HG02970 (cell line): ENCODE data around the gene CATSPERE.
"Not testable (repeated sequence)": the region's sequence is repeated elsewhere in the genome, so short reads cannot be mapped to it uniquely, and the experiment has no call there.

Experiments
- ATAC-seq: cut with Tn5 transposase; IDR thresholded peaks from one replicate; pipeline ENCODE4 v1.9.1; 2021; ENCODE audit warnings: mild to moderate bottlenecking, moderate library complexity, moderate number of reproducible peaks; ENCODE audit not compliant: unreplicated experiment, low FRiP score

CATSPERE gene

DNA sequence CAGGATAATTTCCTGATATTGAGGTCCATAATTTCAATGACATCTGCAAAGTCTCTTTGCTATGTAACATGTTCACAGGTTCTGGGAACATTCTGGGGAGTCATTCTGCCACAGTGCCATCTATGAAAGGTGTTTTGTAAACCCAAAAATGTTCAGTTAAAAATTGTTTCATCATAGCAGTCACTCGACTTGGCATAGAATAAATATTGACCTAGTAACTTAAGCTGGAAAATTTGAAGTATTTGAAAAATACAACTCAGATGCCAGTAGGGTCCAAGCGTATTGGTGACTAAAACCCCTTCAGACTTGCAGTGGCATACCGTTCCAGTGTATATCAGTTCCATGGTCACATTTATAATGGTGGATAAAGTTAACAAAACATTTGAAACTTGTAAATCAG lies 198.6 kb downstream of the CATSPERE start:
- no peak for ATAC-seq

DNA sequence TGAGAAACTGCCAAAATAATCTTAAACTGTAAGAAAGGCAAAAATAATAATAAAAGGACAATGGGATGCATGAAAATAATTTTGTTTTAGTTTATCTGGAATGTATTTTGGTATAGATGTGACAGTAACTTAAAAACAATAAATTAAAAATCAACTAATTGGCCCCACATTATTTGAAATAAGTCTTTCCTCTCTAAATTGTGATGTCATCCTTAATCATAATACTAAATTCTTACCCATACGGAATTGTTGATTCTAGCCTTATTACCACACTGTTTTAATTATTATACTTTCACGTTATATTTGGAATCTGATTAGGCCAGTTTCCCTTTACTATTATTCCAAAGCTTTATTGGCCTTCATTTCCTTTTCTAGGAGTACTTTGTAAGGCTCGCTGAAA lies 199.5 kb downstream of the CATSPERE start:
- no peak for ATAC-seq

DNA sequence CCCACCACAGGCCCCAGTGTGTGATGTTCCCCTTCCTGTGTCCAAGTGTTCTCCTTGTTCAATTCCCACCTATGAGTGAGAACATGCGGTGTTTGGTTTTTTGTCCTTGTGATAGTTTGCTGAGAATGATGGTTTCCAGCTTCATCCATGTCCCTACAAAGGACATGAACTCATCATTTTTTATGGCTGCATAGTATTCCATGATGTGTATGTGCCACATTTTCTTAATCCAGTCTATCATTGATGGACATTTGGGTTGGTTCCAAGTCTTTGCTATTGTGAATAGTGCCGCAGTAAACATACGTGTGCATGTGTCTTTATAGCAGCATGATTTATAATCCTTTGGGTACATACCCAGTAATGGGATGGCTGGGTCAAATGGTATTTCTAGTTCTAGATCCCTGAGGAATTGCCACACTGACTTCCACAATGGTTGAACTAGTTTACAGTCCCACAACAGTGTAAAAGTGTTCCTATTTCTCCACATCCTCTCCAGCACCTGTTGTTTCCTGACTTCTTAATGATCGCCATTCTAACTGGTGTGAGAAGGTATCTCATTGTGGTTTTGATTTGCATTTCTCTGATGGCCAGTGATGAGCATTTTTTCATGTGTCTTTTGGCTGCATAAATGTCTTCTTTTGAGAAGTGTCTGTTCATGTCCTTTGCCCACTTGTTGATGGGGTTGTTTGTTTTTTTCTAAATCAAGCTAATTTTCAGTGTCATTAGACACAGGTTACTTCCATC lies 200.7 kb downstream of the CATSPERE start:
- not testable (repeated sequence) for ATAC-seq

DNA sequence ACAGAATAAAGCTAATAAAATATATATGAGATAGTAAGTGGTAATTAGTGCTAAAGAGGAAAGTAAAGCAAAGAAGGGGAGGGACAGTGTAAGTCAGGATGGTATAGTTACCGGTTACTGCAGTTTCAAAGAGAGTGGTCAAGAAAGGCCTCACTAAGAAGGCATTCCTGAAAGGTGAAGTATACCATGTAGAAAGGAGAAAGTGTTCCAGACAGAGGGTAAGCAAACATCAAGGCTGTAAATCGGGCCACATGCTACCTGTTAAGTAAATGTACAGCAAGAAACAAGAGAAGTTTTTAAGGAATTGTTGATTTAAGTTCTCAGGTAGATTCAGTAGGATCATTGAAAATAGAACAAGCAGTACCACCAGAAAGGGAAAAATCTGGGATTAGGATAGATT lies 201.5 kb downstream of the CATSPERE start:
- ATAC-seq = no peak

DNA sequence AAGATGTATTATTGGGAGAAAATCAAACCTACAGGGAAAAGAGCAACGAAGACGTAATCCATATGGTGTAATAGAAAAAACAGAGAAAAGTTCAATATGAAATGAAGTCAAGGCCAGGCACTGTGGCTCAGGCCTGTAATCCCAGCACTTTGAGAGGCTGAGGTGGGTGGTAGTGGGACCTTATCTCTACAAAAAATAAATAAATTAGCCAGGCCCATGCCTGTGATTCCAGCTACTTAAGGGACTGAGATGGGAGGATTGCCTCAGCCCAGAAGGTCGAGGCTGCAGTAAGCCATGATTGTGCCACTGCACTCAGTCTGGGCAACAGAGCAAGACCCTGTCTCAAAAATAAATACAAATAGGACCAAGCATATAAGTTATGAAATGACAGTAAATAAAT lies 203.3 kb downstream of the CATSPERE start:
- ATAC-seq = no peak

DNA sequence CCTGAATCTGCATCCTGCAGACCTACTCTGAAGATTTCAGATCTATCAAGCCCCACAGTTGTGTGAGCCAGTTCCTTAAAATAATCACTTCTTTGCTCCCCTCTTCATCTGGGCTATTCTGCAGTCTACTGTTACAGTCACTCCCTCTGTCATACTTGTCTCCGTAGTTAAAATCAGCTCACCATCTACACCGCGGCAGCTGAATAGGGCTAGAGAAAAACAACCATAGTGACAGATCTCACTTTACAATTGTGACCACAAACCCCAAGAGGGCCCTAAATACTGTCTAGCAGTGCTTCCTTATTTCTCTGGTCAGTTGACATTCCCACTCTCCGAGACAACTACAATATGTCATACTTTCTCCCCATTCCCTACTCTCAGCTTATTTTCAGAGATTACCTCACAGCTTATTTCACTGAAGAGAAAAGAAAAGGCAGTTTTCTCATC lies 204.7 kb downstream of the CATSPERE start:
- no peak for ATAC-seq

DNA sequence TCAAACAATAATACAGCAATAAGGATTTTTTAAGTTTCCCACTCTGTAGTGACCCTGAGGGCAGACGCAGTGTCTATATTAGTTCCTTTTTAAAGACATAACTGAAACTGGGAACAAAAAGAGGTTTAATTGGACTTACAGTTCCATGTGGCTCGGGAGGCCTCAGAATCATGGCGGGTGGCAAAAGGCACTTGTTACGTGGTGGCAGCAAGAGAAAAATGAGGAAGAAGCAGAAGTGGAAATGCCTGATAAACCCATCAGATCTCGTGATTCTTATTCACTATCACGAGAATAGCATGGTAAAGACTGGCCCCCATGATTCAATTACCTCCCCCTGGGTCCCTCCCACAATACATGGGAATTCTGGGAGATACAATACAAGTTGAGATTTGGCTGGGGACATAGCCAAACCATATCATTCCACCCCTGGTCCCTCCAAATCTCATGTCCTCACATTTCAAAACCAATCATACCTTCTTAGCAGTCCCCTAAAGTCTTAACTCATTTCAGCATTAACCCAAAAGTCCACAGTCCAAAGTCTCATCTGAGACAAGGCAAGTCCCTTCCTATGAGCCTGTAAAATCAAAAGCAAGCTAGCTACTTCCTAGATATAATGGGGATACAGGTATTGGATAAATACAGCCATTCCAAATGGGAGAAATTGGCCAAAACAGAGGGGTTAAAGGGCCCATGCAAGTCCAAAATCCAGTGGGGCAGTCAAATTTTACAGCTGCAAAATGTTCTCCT lies 205.8 kb downstream of the CATSPERE start:
- ATAC-seq = not testable (repeated sequence)

DNA sequence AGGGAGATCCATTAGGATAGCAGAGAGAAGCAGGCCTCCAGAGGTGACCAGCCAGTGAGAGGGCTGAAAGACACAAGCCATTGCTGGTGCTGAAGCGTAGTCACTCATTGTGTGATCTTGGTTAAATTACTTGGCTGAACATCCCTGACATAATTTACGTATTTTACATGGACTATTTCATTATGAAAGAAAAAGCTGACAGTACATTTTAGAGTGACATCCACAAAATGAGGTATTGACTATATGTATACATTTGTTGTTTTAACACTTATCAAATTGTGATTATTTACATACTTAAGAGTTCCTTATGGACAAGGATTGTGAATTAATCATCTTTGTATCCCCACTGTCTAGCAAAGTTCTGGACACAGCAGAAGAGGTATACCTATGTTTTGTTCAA lies 206.7 kb downstream of the CATSPERE start:
- no peak for ATAC-seq

DNA sequence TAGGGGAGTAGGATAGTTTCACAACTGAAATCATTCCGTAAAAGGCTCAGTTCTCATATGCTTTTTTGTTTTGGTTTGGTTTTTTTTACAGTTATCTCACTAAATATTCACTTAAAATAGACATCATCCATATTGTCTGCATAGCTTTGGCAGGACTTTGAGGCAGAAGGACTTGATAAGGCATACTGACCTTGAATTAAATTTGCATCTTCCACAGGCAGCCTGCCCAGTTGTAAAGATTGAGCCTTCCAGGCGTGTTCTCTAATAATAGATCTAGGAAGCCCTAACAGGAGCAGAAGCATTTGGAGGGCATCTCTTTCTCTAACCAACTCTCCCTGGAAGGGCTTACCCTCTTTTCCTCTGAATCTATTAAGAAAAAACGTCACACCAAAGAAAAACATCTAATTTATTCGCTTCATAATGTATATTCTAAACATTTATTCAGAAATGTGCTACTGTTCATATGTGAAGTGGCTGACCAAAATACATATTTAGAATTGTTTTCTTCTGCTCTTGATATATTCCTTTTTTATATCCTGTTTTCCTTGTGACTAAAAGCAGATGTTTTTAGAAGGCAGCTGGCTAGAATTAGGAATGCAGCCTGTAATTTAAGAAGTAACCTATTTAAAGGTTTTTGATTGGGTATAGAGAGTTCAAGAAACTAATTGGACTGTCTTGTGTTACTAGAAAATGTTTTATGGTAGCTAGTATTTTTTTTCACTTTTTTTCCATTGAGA lies 212.0 kb downstream of the CATSPERE start:
- no peak for ATAC-seq

DNA sequence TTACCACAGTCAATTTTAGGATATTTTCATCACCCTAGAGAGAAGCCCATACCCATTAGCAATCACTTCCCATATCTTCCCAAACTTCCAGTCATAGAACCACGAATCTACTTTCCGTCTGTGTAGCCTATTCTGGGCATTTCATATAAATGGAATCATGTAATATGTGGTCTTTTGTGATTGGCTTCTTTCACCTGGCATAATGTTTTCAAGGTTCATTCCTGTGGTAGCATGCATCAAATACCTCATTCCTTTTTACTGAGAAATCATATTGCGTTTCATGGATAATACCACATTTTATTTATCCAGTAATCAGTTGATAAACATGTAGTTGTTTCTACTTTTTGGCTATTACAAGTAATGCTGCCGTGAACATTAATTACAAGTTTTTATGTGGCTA lies 213.4 kb downstream of the CATSPERE start:
- ATAC-seq = no peak

DNA sequence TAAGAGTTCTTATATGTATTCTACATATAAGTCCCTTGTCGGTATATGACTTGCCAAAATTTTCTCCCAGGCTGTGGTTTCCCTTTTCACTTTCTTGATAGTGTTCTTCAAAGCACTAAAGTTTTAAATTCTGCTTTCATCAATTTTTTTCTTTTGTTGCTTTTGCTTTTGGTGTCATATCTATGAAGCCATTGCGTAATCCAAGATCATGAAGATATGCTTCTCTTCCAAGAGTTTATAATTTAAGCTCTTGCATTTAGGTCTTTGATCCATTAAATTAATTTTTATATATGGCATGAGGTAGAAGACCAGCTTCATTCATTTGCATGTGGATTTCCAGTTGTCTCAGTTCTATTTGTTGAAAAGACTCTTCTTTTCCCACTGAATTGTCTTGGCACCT lies 214.1 kb downstream of the CATSPERE start:
- ATAC-seq = no peak

DNA sequence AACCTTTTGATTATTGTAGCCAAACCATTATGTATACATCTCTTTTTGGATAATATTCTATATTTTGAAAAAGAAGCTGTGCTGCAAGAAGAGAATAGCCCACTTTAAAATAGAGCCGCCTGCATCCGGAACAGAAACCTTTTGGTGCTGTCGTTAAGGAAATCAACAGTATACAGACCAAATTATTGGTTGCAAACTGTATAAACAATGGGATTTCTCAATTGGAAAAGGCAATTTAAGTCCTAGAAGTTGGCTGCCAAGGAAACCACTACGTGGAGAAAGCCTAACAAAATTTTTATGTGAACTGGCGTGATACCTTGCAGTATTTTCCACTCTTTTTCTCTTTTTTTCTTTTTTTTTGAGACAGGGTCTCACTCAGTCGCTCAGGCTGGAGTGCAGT lies 217.6 kb downstream of the CATSPERE start:
- ATAC-seq = no peak

DNA sequence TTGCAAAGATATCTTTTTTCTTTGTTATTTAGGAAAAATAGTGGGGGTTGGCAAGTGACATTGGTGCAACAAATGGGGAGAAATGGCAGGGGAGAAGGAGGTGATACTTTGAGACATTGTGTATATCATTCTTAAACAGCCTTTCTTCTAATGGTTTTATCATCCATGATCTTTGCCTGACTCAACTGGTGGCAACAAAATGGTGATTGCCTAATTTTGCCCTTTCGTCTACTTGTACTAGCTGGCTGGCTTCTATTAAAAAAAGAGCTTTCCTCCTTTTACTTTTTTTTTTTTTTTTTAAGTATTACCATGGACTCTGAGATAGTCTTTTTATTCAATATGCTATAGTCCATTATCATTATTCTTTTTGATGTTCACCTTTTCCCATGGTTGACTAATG lies 219.6 kb downstream of the CATSPERE start:
- no peak for ATAC-seq

DNA sequence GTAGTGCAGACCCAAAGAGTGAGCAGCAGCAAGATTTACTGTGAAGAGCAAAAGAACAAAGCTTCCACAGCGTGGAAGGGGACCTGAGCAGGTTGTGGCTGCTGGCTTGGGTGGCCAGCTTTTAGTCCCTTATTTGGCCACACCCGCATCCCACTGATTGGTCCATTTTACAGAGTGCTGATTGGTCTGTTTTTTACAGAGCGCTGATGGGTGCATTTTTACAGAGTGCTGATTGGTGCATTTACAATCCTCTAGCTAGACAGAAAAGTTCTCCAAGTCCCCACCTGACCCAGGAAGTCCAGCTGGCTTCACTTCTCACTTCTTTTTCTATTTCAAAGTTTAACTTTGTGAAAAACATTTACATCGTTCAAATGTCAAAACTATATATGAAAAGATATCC lies 221.0 kb downstream of the CATSPERE start:
- not testable (repeated sequence) for ATAC-seq
